ENCODE results near the gene CAMK2B.

- no peak for TF ChIP-seq TAF1 (IDR thresholded peaks at IDR 0.05; ENCODE audit: borderline replicate concordance, insufficient read depth, low read length)
- TF ChIP-seq POLR2AphosphoS5 (IDR thresholded peaks at IDR 0.05; ENCODE audit: low read depth, low read length): no peak
- TF ChIP-seq REST (IDR thresholded peaks at IDR 0.05; ENCODE audit: insufficient read depth in 1 of 2, low read depth in 2 of 2, low read length in 2 of 2): no peak
- TF ChIP-seq SIN3A (IDR thresholded peaks at IDR 0.05; ENCODE audit: borderline replicate concordance, insufficient read depth, low read length): no peak
- no peak for TF ChIP-seq FOXP2 (optimal IDR thresholded peaks at IDR 0.05; ENCODE audit: borderline replicate concordance, extremely low read depth, extremely low read length, insufficient read depth)
Observed at GRCh38 chr7:44191171-44191570, 134.2 kb downstream of the CAMK2B start.

All from PFSK-1 (cell line).